HG03520 (cell line): ENCODE measurements around the gene AGPAT3.
"Not testable (repeated sequence)": the region's sequence is repeated elsewhere in the genome, so short reads cannot be mapped to it uniquely, and the experiment has no call there.

ENCODE experiments used
- ATAC-seq: cut with Tn5 transposase; IDR thresholded peaks from one replicate; pipeline ENCODE4 v1.9.1; 2021; ENCODE audit warnings: mild to moderate bottlenecking, moderate library complexity; ENCODE audit not compliant: unreplicated experiment

AGPAT3 gene

GRCh38 chr21:43881935-43882334, 16.9 kb downstream of the AGPAT3 start:
- ATAC-seq = no peak

GRCh38 chr21:43882952-43883545, 18.0 kb downstream of the AGPAT3 start:
- no peak for ATAC-seq

GRCh38 chr21:43884012-43884860, 19.2 kb downstream of the AGPAT3 start:
- no peak for ATAC-seq

GRCh38 chr21:43884861-43885417, 19.9 kb downstream of the AGPAT3 start:
- no peak for ATAC-seq

GRCh38 chr21:43885721-43886120, 20.7 kb downstream of the AGPAT3 start:
- no peak for ATAC-seq

- no peak for ATAC-seq
Measured at GRCh38 chr21:43886565-43886964, 21.5 kb downstream of the AGPAT3 start.

- no peak for ATAC-seq
Measured at GRCh38 chr21:43889069-43889468, 24.0 kb downstream of the AGPAT3 start.

GRCh38 chr21:43890042-43890441, 25.0 kb downstream of the AGPAT3 start:
- ATAC-seq = no peak

- no peak for ATAC-seq
Measured at GRCh38 chr21:43892334-43892733, 27.3 kb downstream of the AGPAT3 start.

- ATAC-seq = no peak
Measured at GRCh38 chr21:43892984-43893535, 28.0 kb downstream of the AGPAT3 start.

- no peak for ATAC-seq
Measured at GRCh38 chr21:43893536-43894205, 28.6 kb downstream of the AGPAT3 start.

GRCh38 chr21:43894206-43894577, 29.2 kb downstream of the AGPAT3 start:
- no peak for ATAC-seq

- ATAC-seq = no peak
Measured at GRCh38 chr21:43895196-43895595, 30.2 kb downstream of the AGPAT3 start.

- not testable (repeated sequence) for ATAC-seq
Measured at GRCh38 chr21:43896696-43897299, 31.8 kb downstream of the AGPAT3 start.

GRCh38 chr21:43899307-43900077, 34.5 kb downstream of the AGPAT3 start:
- ATAC-seq = no peak

GRCh38 chr21:43900078-43900385, 35.0 kb downstream of the AGPAT3 start:
- ATAC-seq = no peak

- ATAC-seq = no peak
Measured at GRCh38 chr21:43900690-43901089, 35.7 kb downstream of the AGPAT3 start.

- no peak for ATAC-seq
Measured at GRCh38 chr21:43902441-43902840, 37.4 kb downstream of the AGPAT3 start.

GRCh38 chr21:43903451-43904091, 38.5 kb downstream of the AGPAT3 start:
- ATAC-seq = no peak

- no peak for ATAC-seq
Measured at GRCh38 chr21:43904331-43904781, 39.3 kb downstream of the AGPAT3 start.
